Breast epithelium (tissue), 3 donors: ENCODE results near the gene TXNDC15.

Experiments used
- CTCF ChIP-seq, 3 donors: fragments of 450-650 bp; IDR thresholded peaks; one replicate each; pipeline ENCODE4 v1.5.1; 2016 to 2017; ENCODE audit warnings: antibody characterized with exemption in 3 of 3, mild to moderate bottlenecking in 3 of 3, moderate library complexity in 3 of 3
- POLR2A ChIP-seq: fragments of 450-650 bp; IDR thresholded peaks from one replicate; pipeline ENCODE4 v1.6.1; 2016; ENCODE audit warnings: antibody characterized with exemption, mild to moderate bottlenecking, moderate library complexity
- POLR2AphosphoS5 ChIP-seq, 3 donors: sonication (generic); formaldehyde crosslinking; IDR thresholded peaks; one replicate each; pipeline ENCODE4 v1.6.1; 2017; ENCODE audit warnings: antibody characterized with exemption in 3 of 3

DNA sequence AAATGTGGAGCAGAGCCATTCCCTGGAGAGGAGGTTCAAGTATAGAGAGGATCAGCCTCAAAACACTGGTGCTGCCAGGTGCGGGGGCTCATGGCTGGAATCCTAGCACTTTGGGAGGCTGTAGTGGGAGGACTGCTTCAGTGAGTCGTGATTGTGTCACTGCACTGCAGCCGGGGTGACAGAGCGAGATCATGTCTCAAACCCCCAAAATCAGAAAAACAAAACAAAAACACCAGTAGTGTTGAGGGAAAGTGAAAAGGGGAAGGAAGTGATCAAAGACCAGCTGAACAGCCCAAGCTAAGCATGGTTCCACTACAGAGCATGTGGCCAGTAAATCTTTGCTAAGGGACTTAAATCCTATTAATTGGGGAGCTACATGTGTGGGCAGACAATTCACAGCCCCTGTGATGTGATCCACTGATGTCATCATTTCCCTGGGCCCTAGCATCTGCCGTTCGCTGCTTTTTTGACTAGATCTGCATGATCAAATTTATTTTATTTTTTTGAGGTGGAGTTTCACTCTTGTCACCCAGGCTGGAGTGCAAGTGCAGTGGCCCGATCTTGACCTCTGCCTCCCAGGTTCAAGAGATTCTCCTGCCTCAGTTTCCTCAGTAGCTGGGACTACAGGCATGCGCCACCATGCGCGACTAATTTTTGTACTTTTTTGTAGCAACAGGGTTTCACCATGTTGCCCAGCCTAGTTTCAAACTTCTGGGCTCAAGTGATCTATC lies 28.1 kb downstream of the TXNDC15 start:
- TF ChIP-seq CTCF (IDR thresholded peaks at IDR 0.05) = no peak
- TF ChIP-seq POLR2AphosphoS5 (IDR thresholded peaks at IDR 0.05) = no peak
- TF ChIP-seq POLR2A = no peak
